NOMO-1 treated with dmso at 0.1 percent for 144 hours (cell line): ENCODE measurements around the gene MYH7B.

Experiments
- DNase-seq: peaks from one replicate; lab custom pipeline; 2025; ENCODE audit not compliant: unreplicated experiment; lab: John Stamatoyannopoulos, UW

MYH7B gene

DNA sequence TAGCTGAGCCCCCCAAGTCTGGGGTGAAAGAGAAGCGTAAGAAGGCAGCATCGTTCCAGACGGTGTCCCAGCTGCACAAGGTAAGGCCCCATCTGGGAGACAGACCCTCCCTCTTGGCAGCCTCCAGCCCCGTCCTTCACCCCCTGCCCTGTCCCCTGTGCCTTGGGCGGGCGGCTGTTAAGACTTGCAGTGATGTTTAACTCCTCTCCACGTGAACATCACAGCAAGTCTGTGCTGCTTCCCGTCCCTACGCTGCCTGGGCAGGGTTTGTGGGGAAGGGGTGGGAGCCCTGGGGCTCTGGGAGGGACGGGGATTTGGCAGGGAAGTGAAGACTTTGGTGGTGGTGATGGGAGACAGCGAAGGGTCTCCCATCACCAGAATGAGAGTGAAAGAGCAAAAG lies 34.6 kb downstream of the MYH7B start:
- DNase-seq: no peak

DNA sequence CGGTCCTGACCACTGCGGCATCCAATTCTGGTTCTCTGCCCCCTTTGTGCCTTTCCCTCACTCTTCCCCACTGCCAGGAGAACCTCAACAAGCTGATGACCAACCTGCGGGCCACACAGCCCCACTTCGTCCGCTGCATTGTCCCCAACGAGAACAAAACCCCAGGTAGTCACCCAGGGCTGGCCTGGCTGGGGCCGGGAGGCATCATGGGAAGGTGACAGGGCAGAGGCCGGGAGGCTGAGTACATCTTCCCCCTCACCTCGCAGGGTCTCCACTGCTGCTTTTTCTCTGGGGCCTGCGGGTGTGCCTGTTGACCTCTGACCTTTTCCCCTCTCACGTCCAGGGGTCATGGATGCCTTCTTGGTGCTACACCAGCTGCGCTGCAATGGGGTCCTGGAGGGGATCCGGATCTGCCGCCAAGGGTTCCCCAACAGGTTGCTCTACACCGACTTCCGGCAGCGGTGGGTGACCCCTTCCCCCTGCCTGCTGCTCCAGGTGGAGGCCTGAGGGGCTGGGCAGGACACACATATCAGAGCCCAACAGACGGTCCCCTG lies 35.1 kb downstream of the MYH7B start:
- no peak for DNase-seq

DNA sequence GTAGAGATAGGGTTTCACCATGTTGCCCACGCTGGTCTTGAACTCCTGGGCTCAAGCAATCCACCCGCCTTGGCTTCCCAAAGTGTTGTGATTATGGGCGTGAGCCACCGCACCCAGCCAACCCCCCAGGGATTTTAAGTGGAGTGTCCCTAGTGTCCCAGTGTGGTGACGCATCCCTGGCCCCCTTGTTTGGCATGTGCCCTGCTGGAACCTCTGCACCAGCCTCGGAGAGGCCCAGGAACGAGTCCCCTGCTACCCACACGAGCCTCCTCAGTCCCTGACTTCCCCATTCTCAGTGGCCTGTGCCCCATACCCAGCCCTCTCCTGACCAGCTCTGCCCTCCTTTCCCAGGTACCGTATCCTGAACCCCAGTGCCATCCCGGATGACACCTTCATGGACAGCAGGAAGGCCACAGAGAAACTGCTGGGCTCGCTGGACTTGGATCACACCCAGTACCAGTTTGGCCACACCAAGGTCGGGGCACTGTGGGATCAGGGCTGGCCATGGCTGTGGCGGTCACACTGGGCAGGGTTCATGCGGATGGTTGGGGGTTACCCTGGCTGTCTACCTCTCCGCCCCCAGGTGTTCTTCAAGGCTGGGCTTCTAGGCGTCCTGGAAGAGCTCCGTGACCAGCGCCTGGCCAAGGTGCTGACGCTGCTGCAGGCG lies 37.2 kb downstream of the MYH7B start:
- DNase-seq: no peak

DNA sequence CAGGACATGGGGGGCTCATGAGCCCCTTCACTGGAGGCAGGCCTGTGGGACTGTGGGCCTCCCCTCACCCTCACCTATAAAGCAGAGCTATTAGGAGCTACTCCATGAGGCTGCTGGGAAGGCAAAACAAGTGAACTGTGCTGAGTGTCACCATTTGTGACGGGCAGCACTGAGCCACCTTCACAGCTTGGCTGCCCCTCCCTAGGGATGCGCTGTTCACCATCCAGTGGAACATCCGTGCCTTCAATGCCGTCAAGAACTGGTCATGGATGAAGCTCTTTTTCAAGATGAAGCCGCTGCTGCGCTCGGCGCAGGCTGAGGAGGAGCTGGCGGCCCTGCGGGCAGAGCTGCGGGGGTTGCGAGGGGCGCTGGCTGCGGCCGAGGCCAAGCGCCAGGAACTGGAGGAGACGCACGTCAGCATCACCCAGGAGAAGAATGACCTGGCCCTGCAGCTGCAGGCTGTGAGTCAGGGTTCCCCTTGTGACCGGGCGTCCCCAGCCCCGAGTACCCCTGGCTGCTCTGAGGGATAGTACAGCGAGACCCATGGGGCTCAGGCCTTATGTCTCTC lies 38.4 kb downstream of the MYH7B start:
- no peak for DNase-seq

DNA sequence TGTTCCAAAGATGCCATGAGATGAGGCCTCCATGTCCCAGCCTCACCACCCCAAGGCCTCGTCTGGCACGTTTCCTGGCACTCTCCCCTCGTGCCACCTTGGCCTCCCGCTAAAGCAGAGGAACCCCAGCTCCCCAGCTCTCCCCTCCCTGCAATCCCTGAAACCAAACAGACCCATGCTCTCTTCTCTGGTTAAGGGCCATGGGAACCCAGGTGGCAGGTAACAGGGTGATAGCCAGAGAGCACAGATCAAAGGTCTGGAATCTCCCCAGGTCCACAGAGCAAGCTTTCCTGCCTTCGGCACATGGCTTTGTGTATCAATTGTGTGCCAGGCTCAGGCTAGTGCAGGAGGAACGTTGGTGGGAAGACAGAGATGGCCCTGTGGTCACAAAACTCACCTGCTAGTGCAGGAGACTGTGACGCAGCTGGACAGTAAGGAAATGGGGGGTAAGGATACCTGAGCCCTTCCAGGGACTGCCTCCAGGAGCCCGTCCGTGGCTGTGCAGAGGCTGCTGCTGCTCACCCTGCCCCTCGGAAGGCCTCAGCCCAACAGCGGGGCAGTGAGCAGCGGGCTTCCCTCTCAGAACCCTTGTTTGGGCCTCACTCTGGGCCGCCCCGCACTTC lies 39.0 kb downstream of the MYH7B start:
- no peak for DNase-seq

DNA sequence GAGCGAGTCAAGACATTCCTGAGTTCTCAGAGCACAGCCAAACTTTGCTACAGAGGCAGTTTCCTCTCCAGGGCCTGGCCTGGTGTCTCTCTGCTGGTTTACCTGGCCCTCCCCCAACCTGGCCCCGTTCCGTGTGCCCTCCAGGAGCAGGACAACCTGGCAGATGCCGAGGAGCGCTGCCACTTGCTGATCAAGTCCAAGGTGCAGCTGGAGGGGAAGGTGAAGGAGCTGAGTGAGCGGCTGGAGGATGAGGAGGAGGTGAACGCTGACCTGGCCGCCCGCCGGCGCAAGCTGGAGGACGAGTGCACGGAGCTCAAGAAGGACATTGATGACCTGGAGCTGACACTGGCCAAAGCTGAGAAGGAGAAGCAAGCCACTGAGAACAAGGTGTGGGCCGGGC lies 39.5 kb downstream of the MYH7B start:
- no peak for DNase-seq

DNA sequence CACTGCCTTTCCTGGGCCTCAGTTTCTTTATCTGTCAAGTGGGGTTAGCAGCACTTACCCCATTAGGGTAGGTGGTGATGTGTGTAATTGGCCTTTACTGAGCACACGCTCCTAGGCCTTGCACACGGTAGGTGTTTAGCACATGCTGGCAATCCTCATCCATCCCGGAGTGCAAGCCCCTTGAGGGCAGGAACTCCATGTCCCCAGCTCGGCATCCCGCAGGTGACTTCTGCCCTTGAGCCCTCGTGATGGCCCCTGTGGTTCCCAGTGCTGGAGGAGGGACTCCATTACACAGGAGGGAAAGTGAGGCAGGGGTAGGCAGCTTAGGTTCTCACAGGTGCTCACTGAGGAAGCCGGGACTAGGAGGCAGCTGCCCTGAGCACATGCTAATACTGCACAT lies 40.0 kb downstream of the MYH7B start:
- DNase-seq: no peak

DNA sequence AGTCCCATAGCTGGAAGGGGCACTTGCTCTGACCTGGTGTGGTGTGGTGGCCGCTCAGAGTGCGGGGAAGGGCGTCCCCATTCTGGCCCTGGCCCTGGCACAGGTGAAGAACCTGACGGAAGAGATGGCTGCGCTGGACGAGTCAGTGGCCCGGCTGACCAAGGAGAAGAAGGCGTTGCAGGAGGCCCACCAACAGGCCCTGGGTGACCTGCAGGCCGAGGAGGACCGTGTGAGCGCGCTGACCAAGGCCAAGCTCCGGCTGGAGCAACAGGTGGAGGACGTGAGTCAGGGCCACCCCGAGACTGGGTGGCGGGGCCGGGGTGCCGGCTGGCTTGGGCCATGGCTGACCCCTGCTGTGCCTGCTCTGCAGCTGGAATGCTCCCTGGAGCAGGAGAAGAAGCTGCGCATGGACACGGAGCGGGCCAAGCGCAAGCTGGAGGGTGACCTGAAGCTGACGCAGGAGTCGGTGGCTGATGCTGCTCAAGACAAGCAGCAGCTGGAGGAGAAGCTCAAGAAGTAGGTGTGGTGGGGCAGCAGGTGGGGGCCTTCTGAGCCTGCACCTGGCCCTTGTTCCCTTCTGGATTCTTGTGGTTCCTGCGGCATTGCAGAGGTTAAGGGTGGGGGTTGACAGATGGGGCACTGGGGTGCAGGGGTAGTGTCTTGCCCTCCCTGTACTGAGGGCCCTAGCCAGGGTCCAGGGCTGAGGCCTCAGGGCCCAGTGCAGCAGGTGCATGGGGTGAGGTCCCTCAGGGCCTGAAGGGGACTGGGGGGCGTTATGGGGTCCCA lies 40.8 kb downstream of the MYH7B start:
- DNase-seq: no peak

DNA sequence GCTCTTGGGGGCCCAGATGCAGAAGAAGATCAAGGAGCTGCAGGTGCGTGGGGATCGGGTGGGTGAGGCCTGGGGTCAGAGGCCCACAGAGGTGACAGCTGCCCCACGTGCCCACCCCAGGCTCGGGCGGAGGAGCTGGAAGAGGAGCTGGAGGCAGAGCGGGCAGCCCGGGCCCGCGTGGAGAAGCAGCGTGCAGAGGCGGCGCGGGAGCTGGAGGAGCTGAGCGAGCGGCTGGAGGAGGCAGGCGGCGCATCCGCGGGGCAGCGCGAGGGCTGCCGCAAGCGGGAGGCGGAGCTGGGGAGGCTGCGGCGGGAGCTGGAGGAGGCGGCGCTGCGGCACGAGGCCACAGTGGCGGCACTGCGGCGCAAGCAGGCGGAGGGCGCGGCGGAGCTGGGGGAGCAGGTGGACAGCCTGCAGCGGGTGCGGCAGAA lies 41.5 kb downstream of the MYH7B start:
- DNase-seq: no peak

DNA sequence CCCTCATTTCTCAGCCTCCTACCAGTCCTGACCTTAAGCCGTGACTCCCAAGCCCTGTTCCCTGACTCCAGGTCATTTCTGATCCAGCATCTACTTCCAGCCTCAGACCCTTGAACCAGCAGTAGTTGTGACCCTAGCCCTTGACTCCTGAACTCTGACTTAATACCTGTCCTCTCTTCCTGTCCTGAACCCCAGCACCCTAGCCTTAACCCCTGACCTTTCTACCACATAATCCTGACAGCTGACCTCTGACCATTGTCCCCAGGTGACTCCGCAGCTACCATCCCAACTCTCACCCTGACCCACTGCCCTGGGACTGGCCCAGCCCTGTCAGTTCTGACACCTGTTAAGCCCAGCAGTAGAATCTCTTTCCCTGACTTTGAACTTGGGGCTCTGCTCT lies 42.1 kb downstream of the MYH7B start:
- DNase-seq: no peak

DNA sequence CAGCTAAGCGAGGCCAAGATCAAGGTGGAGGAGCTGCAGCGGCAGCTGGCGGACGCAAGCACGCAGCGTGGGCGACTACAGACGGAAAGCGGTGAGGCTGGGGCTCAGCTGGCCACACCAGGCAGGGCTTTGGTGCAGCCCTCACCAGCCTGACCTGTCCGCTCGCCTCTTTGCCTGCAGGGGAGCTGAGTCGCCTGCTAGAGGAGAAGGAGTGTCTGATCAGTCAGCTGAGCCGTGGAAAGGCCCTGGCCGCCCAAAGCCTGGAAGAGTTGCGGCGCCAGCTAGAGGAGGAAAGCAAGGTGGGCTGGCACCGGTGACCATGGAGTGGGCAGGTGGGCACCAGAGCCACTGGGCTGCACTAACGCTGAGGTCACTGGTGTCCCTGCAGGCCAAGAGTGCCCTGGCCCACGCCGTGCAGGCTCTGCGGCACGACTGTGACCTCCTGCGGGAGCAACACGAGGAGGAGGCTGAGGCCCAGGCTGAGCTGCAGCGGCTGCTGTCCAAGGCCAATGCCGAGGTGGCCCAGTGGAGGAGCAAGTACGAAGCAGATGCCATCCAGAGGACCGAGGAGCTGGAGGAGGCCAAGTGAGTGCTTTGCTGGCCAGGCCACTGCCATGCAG lies 42.8 kb downstream of the MYH7B start:
- no peak for DNase-seq

DNA sequence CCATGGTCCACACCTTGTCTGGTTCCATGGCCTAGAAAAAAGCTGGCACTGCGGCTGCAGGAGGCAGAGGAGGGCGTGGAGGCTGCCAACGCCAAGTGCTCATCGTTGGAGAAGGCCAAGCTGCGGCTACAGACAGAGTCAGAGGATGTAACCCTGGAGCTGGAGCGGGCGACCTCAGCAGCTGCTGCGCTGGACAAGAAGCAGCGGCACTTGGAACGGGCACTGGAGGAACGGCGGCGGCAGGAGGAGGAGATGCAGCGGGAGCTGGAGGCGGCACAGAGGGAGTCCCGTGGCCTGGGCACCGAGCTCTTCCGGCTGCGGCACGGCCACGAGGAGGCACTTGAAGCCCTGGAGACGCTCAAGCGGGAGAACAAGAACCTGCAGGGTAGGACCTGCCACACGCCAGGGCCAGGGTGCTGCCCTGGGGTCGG lies 43.4 kb downstream of the MYH7B start:
- no peak for DNase-seq

DNA sequence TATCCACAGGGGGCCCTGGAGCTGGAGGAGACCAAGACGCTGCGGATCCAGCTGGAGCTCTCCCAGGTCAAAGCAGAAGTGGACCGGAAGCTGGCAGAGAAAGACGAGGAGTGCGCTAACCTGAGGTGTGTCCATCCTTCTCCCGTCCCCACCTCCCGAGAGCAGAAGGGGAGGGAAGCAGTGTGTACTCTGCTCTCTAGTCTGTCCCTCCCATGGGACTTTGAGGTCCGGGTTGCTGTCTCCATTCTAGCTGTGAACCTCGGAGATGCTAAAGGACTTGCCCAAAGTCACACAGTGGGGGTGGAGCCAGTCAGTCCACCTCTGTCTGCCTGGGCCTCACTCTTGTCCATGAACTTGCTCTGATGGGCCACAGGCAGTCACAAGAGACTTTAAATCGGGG lies 44.1 kb downstream of the MYH7B start:
- no peak for DNase-seq

DNA sequence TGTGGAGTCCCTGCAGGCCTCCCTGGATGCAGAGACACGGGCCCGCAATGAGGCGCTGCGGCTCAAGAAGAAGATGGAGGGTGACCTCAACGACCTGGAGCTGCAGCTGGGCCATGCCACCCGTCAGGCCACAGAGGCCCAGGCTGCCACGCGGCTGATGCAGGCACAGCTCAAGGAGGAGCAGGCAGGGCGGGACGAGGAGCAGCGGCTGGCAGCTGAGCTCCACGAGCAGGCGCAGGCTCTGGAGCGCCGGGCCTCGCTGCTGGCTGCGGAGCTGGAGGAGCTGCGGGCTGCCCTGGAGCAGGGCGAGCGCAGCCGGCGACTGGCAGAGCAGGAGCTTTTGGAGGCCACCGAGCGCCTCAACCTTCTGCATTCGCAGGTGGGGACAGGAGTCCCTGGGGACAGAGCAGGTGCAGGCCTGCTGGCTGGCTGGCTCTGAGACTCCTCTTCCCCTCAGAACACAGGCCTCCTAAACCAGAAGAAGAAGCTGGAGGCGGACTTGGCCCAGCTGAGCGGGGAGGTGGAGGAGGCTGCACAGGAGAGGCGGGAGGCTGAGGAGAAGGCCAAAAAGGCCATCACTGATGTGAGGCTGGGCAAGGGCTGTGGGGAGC lies 44.7 kb downstream of the MYH7B start:
- no peak for DNase-seq

DNA sequence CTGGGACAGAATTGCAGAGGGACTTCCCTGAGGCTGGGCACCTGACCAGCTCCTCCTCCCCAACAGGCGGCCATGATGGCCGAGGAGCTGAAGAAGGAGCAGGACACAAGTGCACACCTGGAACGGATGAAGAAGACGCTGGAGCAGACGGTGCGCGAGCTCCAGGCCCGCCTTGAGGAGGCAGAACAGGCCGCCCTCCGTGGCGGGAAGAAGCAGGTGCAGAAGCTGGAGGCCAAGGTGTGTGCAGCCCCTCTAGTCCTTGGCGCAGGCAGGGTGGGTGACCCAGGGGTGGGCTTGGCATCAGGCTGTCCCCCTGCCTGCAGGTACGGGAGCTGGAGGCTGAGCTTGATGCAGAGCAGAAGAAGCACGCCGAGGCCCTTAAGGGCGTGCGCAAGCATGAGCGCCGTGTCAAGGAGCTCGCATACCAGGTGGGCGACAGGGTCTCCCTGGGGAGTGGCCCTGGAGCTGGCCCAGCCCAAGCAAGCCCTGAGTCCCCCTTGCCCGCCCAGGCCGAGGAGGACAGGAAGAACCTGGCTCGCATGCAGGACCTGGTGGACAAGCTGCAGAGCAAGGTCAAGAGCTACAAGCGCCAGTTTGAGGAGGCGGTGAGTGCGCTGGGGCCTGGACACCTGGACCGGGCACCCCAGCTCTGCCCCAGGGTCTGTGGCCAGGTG lies 45.4 kb downstream of the MYH7B start:
- DNase-seq: no peak

DNA sequence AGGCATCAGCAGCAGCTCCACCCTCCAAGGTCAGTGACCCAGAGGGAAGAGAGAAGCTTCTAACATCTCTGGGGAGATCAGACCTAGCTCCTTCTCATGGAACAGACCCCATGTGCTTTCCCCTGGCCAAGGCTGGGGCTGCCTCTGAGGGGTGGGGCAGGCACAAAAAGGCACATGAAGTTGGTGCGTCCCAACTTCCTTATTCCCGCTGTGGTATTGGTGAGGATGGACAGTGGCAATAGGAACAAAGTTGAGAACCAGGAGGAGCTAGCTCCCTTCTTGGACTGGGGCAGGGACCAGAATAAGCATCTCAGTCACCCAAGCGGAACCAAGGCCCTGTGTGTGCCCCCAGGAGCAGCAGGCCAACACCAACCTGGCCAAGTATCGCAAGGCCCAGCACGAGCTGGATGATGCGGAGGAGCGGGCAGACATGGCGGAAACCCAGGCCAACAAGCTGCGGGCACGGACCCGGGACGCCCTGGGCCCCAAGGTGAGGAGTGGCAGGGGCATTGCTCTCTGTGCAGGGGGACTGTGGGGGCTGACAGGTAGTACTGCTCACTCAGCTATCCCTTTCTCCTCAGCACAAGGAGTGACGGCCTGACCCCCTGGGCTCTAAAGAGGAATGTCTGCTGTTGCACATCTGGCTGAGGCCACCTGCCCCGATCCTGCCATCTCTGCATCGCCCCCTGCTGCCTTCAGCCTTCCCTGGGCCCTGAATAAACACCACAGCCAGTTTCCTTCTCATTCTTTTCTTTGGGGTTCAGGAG lies 46.1 kb downstream of the MYH7B start:
- no peak for DNase-seq

DNA sequence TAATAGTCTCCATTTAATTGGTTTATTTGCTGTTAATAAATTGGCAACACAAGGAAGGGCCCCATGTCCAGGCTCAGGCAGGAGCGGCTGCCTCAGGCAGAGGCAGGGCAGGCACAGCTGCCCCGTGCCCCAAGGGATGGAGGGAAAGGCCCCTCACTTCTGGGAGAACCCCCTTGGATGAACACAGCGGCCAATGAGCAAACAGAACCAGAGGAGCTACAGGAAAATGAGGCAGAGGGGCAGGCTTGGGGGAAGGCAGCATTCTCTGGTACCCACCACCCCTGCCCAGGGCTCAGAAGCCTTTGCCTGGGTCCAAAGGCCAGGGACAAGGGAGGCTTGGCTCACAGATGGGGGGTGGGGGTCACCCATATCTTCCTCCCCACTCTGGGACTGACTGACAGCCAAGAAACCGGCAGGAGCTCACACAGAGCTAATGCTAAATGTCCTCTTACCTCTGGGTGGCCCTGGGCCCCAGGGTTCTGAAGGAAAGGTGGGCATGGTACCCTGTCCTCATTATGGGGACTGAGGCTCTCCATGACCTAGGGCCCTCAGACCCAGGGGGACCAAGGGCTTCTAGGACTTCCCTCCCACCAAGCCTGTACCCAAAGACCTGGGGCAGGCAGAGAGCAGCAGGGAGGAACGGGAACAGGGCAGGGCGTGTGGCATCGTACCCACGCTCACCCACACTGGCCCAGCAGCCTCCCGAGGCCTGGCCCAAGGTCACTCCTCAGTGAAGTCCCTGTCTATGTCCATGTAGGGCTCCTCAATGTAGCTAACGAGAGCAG lies 47.0 kb downstream of the MYH7B start:
- no peak for DNase-seq

DNA sequence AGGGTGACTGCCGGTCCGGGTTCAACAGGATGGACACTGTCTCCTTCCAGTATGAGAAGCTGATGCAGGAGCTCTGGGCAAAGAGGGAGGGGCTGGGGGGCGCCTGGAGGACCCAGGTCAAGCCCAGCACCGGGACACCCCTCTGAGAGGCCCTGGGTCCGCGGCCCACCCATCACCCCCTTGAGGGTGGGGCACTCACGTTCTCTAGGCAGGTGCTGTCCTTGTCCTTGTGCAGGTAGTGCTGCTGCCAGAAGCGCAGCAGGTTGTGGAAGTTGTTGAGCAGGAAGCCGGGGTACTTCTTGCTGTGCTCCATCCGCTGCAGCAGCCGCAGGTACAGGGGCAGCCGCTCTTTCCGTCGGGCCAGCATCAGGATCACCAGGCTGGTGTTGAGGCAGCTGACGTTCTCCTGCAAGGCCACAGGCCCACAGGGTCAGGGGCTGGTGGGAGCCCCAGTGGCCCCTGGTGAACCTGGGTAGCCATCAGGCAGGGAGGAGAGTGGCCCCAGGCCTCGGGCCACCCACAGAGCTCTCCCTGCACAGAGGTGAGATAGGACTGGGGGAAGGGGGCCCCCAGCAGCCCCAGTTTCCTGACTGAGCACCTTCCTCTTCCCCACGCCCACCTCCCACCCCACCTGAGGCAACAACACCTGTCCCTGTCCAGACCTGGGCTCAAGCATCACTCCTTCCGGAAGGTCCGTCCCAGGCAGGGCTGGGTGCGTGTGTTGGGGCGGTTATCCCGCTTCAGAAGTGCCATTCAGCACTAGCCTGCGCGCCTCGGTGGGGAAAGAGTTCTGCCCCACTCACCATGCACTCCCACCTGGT lies 47.8 kb downstream of the MYH7B start:
- no peak for DNase-seq
